Uterus (tissue), 4 donors: ENCODE results near the gene DENND2C. TPM values are rescaled to one million over a fixed set of nuclear protein-coding genes. Genes with fewer than 3 reads are reported as not detected.

Experiments
- DNase-seq, 2 donors: peaks; one replicate each; pipeline ENCODE4 v3.0.0-alpha.2; 2019 to 2020
- H3K27ac ChIP-seq, 2 donors: fragments of 200-600 bp; sonication (generic); 1 replicate in 1 of 2; 2 replicates in 1 of 2; pipeline ENCODE4 v1.5.1; 2016 to 2018
- H3K27me3 ChIP-seq, 2 donors: fragments of 200-600 bp; sonication (generic); one replicate each; pipeline ENCODE4 v1.5.1; 2018 to 2019; ENCODE audit warnings: control low read depth in 1 of 2
- H3K36me3 ChIP-seq, 2 donors: fragments of 200-600 bp; sonication (generic); one replicate each; pipeline ENCODE4 v1.5.1; 2019; ENCODE audit warnings: control low read depth in 1 of 2
- H3K4me1 ChIP-seq, 2 donors: fragments of 200-600 bp; sonication (generic); one replicate each; pipeline ENCODE4 v1.5.1; 2018 to 2019; ENCODE audit warnings: control low read depth in 1 of 2
- H3K4me3 ChIP-seq, 2 donors: fragments of 200-600 bp; sonication (generic); 1 replicate in 1 of 2; 2 replicates in 1 of 2; pipeline ENCODE4 v1.5.1; 2018 to 2019; ENCODE audit warnings: mild to moderate bottlenecking in 1 of 2
- H3K9me3 ChIP-seq, 2 donors: fragments of 200-600 bp; sonication (generic); one replicate each; pipeline ENCODE4 v1.5.1; 2019; ENCODE audit warnings: control low read depth in 1 of 2
- POLR2A ChIP-seq, 2 donors: fragments of 450-650 bp; IDR thresholded peaks; one replicate each; pipeline ENCODE4 v1.6.1; 2016; ENCODE audit warnings: antibody characterized with exemption in 2 of 2, mild to moderate bottlenecking in 1 of 2, moderate library complexity in 1 of 2
- intact Hi-C: fragments of 100-400 bp; cut with DNase I; formaldehyde crosslinking; loops from one replicate; pipeline ENCODE4 v1.15.1; 2023; ENCODE audit warnings: low total_unique reads
- total RNA-seq, 4 donors: library from RNA; depleted of rRNA in 3 of 4; stranded (reverse); fragments of >200 nt in 3 of 4; gene quantifications; one replicate each; pipeline versions ENCODE4 v1.1.0 to v1.2.4, GENCODE V29; 2014 to 2023
- TF ChIP-seq, protein P1 (sequence below), 4 experiments: fragments of 200-600 bp in 2 of 4; fragments of 450-650 bp in 2 of 4; sonication (generic) in 2 of 4; IDR thresholded peaks; one replicate each; pipeline ENCODE4 v1.5.1; 2016 to 2019; ENCODE audit warnings: antibody characterized with exemption in 4 of 4, mild to moderate bottlenecking in 2 of 4, moderate library complexity in 1 of 4
- donor health status: DM: yes; HTN: yes; CAD: no.

Gene DENND2C
- total RNA-seq, 4 donors from 2014 or later = 1.8 to 7.9 (median 4.4) TPM

DNA sequence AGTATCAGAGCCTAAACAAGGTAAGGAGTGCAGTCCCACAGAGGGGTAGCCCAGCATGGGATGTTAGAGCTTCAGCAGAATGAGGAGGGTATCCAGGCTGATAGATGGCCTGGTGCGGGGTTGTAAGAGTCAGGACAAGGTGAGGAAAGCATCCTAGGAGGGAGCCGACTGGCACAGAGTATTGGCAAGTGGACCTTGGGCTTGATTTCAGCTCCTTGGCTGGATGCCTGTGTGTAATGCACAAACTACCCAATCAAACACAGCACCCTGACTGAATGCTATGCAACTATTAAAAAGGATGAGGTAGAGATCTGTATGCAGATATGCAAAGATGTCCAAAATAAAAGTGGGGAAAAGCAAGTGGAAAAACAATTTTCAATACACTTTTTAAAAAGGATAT, 18.0 kb downstream of the DENND2C start:
- H3K9me3 ChIP-seq = no peaks in the 10 kb centered on the region
- no peak overlapping the region for H3K27ac ChIP-seq
- no peaks in the 10 kb centered on the region for H3K27me3 ChIP-seq
- no peak for DNase-seq
- no peaks in the 10 kb centered on the region for H3K36me3 ChIP-seq
- no peak overlapping the region for H3K4me3 ChIP-seq
- H3K4me1 ChIP-seq = no peaks in the 10 kb centered on the region
- intact Hi-C loops = no loop called here
- TF ChIP-seq POLR2A (IDR thresholded peaks at IDR 0.05) = no peak
- TF ChIP-seq, protein P1, sequence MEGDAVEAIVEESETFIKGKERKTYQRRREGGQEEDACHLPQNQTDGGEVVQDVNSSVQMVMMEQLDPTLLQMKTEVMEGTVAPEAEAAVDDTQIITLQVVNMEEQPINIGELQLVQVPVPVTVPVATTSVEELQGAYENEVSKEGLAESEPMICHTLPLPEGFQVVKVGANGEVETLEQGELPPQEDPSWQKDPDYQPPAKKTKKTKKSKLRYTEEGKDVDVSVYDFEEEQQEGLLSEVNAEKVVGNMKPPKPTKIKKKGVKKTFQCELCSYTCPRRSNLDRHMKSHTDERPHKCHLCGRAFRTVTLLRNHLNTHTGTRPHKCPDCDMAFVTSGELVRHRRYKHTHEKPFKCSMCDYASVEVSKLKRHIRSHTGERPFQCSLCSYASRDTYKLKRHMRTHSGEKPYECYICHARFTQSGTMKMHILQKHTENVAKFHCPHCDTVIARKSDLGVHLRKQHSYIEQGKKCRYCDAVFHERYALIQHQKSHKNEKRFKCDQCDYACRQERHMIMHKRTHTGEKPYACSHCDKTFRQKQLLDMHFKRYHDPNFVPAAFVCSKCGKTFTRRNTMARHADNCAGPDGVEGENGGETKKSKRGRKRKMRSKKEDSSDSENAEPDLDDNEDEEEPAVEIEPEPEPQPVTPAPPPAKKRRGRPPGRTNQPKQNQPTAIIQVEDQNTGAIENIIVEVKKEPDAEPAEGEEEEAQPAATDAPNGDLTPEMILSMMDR (IDR thresholded peaks at IDR 0.05) = no peak

DNA sequence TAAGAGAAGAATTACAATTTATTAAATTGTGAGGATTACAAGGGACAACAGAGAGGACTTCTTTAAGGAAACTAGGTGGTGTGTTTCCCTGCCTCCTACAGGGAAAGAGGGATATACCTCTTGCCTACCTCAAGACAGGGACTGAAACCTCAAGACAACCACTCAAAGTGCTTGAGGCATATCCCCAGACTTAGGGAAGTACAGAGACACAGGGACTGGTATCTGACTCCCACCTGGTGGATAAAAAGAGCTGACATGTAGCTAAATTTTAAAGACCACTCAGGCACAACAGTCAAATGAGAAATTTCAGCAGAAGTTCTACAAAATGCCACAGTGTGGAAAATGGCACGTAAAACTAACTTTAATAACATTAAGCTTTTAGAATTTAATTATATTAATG, 21.3 kb downstream of the DENND2C start:
- H3K36me3 ChIP-seq = no peaks in the 10 kb centered on the region
- DNase-seq = no peak
- no peaks in the 10 kb centered on the region for H3K9me3 ChIP-seq
- intact Hi-C loops = no loop called here
- TF ChIP-seq POLR2A (IDR thresholded peaks at IDR 0.05) = no peak
- TF ChIP-seq, protein P1 (IDR thresholded peaks at IDR 0.05) = no peak
- no peaks in the 10 kb centered on the region for H3K4me1 ChIP-seq
- no peak overlapping the region for H3K27ac ChIP-seq
- H3K27me3 ChIP-seq = no peaks in the 10 kb centered on the region
- no peak overlapping the region for H3K4me3 ChIP-seq

DNA sequence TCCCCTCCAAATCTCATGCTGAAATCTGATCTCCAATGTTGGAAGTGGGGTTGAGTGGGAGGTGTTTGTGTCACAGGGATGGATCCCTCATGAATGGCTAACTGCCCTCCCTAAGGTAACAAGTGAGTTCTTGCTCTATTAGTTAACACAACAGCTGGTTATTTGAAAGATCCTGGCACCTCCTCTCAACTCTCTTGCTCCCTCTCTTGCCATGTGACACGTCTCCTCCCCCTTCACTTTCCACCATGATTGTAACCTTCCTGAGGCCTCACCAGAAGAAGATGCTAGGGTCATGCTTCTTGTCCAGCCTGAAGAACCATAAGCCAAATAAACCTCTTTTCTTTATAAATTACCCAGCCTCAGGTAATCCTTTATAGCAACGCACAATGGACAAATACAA, 28.5 kb downstream of the DENND2C start:
- Histone ChIP-seq H3K4me1 (no peaks in the 10 kb centered on the region), H3K27me3 (no peaks in the 10 kb centered on the region), H3K9me3 (no peaks in the 10 kb centered on the region), H3K4me3 (no peak overlapping the region), H3K27ac (no peak overlapping the region), H3K36me3 (no peaks in the 10 kb centered on the region)
- no peak for TF ChIP-seq POLR2A (IDR thresholded peaks at IDR 0.05)
- TF ChIP-seq, protein P1 (IDR thresholded peaks at IDR 0.05) = no peak
- DNase-seq = no peak
- intact Hi-C loops = no loop called here

DNA sequence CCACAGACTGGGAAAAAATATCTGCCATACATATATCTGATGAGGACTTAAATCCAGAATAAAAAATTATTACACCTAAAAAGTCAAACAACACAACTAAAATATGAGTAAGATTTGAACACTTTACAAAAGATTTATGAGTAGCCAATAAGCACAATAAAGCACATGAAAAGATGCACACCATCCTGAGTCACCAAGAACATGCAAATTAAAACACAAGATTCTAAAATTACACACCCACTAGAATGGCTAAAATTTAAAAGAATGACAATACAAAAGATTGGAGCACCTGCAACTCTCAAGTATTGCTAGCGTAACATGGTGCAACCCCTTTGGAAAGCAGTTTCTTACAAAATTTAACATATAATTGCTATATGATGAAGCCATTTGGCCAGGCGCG, 30.9 kb downstream of the DENND2C start:
- TF ChIP-seq, protein P1 (IDR thresholded peaks at IDR 0.05) = no peak
- TF ChIP-seq POLR2A (IDR thresholded peaks at IDR 0.05) = no peak
- Histone ChIP-seq H3K27me3 (no peaks in the 10 kb centered on the region), H3K4me1 (no peaks in the 10 kb centered on the region), H3K4me3 (no peak overlapping the region), H3K9me3 (no peaks in the 10 kb centered on the region), H3K27ac (no peak overlapping the region), H3K36me3 (no peaks in the 10 kb centered on the region)
- DNase-seq = no peak
- intact Hi-C loops = no loop called here

DNA sequence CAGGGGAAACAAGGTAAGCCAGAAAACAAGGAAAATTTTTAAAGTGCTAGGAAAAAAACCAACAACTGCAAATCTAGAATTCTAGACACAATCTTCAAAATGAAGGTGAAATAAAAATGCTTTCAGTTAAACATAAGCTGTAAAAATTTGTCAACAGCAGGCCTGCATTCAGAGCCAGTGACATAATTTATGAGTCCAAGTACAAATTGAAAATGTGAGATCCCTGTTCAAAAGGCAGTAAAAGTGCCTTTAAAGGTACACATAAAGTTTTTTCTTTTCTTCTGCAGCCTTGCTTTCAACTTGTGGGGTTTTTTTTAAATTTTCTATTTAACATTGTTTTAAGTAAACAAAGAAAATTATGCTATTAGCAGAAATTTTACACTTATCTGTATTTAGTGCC, 37.4 kb downstream of the DENND2C start:
- no peaks in the 10 kb centered on the region for H3K4me1 ChIP-seq
- no peak for TF ChIP-seq POLR2A (IDR thresholded peaks at IDR 0.05)
- TF ChIP-seq, protein P1 (IDR thresholded peaks at IDR 0.05) = no peak
- no peaks in the 10 kb centered on the region for H3K27me3 ChIP-seq
- intact Hi-C loops = no loop called here
- no peak for DNase-seq
- H3K9me3 ChIP-seq = peaks cover 0 to 7% of the 10 kb centered on the region in 2 donors
- H3K4me3 ChIP-seq = no peak overlapping the region
- no peak overlapping the region for H3K27ac ChIP-seq
- no peaks in the 10 kb centered on the region for H3K36me3 ChIP-seq
